Upper lobe of left lung (tissue), 6 donors: ENCODE data around the gene TXNRD1. TPM values are rescaled to one million over a fixed set of nuclear protein-coding genes. Genes with fewer than 3 reads are reported as not detected.

Source experiments
- ATAC-seq, 2 donors: fragments of 200-7000 bp; cut with Tn5 transposase; one replicate each; pipeline ENCODE4 v1.9.1; 2022; ENCODE audit warnings: mild to moderate bottlenecking in 2 of 2, moderate library complexity in 2 of 2; ENCODE audit not compliant: low FRiP score in 2 of 2
- DNase-seq, 2 donors: peaks; one replicate each; pipeline ENCODE4 v3.0.0-alpha.2; 2019 to 2020
- H3K27ac ChIP-seq, 4 donors: fragments of 200-600 bp; sonication (generic); one replicate each; pipeline ENCODE4 v1.5.1; 2016 to 2019
- H3K27me3 ChIP-seq, 4 donors: fragments of 200-600 bp; sonication (generic); one replicate each; pipeline ENCODE4 v1.5.1; 2017 to 2019
- H3K36me3 ChIP-seq, 4 donors: fragments of 200-600 bp; sonication (generic); one replicate each; pipeline ENCODE4 v1.5.1; 2016 to 2019
- H3K4me1 ChIP-seq, 4 donors: fragments of 200-600 bp; sonication (generic); one replicate each; pipeline ENCODE4 v1.5.1; 2018 to 2019
- H3K4me3 ChIP-seq, 4 donors: fragments of 200-600 bp; sonication (generic); one replicate each; pipeline ENCODE4 v1.5.1; 2017 to 2019; ENCODE audit warnings: mild to moderate bottlenecking in 2 of 4, moderate library complexity in 1 of 4
- H3K9me3 ChIP-seq, 4 donors: fragments of 200-600 bp; sonication (generic); one replicate each; pipeline ENCODE4 v1.5.1; 2018 to 2019
- EP300 ChIP-seq, 4 donors: sonication (generic); formaldehyde crosslinking; IDR thresholded peaks; one replicate each; pipeline ENCODE4 v1.5.1; 2017; ENCODE audit warnings: antibody characterized with exemption in 4 of 4, control low read depth in 2 of 4
- POLR2A ChIP-seq, 4 donors: fragments of 450-650 bp; IDR thresholded peaks; one replicate each; pipeline ENCODE4 v1.5.1; 2016 to 2017; ENCODE audit warnings: antibody characterized with exemption in 4 of 4, mild to moderate bottlenecking in 2 of 4
- POLR2AphosphoS5 ChIP-seq, 2 donors: sonication (generic); formaldehyde crosslinking; IDR thresholded peaks; one replicate each; pipeline ENCODE4 v1.5.1; 2017; ENCODE audit warnings: antibody characterized with exemption in 2 of 2
- WGBS, 2 donors: methylation state at CpG; one replicate each; pipeline ENCODE4 v1.1.5; 2017 to 2018; 5-methylcytosine and 5-hydroxymethylcytosine counted together
- total RNA-seq, 6 donors: library from RNA; depleted of rRNA in 4 of 6; stranded (reverse); fragments of >200 nt in 4 of 6; gene quantifications; one replicate each; pipeline versions ENCODE4 v1.1.0 to v1.2.1, GENCODE V29; 2016 to 2021
- TF ChIP-seq, protein P1 (sequence below), 6 experiments: fragments of 450-650 bp in 4 of 6; fragments of 200-600 bp in 2 of 6; sonication (generic) in 2 of 6; IDR thresholded peaks; one replicate each; pipeline ENCODE4 v1.5.1; 2016 to 2019; ENCODE audit warnings: antibody characterized with exemption in 6 of 6
- donor health status: DM: no; HTN: no; CAD: no; lungs with moderate emphysema.
- donor health status: DM: no; HTN: yes; CAD: no; lungs with severe emphysema.

TXNRD1 gene
- total RNA-seq, 6 donors from 2014 or later: 124 to 381 (median 162) TPM

DNA sequence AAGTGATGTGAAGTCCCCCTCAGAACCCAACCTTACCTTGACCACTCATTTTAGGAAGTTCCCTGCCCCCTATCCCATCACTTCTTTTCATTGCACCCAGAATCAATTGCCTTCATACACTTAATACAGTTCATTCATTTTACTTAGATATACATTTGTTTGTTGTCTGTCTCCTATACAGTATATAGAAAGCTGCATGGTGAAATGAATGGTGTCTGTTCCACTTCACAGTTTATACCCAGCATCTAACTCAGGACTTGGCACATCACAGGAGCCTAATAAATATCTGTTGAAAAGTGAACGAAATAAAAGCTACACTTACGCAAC lies 38.3 kb upstream of the TXNRD1 start:
- WGBS, 2 donors: 23 to 28% methylated on average over 2 of the region's 2 CpGs
- DNase-seq: no peak
- H3K27me3 ChIP-seq: no peaks in the 10 kb centered on the region
- H3K36me3 ChIP-seq: no peaks in the 10 kb centered on the region
- no peak overlapping the region for H3K4me3 ChIP-seq
- peak in 1 of 2 donors; percentile 49 for ATAC-seq
- peaks cover 9 to 16% (median 13%) of the 10 kb centered on the region in 4 donors for H3K4me1 ChIP-seq
- no peaks in the 10 kb centered on the region for H3K9me3 ChIP-seq
- peak overlapping the region in 1 of 4 donors; percentile 21 for H3K27ac ChIP-seq
- TF ChIP-seq POLR2AphosphoS5 (IDR thresholded peaks at IDR 0.05): no peak
- TF ChIP-seq POLR2A (IDR thresholded peaks at IDR 0.05): no peak
- TF ChIP-seq EP300 (IDR thresholded peaks at IDR 0.05): no peak
- TF ChIP-seq, protein P1, sequence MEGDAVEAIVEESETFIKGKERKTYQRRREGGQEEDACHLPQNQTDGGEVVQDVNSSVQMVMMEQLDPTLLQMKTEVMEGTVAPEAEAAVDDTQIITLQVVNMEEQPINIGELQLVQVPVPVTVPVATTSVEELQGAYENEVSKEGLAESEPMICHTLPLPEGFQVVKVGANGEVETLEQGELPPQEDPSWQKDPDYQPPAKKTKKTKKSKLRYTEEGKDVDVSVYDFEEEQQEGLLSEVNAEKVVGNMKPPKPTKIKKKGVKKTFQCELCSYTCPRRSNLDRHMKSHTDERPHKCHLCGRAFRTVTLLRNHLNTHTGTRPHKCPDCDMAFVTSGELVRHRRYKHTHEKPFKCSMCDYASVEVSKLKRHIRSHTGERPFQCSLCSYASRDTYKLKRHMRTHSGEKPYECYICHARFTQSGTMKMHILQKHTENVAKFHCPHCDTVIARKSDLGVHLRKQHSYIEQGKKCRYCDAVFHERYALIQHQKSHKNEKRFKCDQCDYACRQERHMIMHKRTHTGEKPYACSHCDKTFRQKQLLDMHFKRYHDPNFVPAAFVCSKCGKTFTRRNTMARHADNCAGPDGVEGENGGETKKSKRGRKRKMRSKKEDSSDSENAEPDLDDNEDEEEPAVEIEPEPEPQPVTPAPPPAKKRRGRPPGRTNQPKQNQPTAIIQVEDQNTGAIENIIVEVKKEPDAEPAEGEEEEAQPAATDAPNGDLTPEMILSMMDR (IDR thresholded peaks at IDR 0.05): no peak

DNA sequence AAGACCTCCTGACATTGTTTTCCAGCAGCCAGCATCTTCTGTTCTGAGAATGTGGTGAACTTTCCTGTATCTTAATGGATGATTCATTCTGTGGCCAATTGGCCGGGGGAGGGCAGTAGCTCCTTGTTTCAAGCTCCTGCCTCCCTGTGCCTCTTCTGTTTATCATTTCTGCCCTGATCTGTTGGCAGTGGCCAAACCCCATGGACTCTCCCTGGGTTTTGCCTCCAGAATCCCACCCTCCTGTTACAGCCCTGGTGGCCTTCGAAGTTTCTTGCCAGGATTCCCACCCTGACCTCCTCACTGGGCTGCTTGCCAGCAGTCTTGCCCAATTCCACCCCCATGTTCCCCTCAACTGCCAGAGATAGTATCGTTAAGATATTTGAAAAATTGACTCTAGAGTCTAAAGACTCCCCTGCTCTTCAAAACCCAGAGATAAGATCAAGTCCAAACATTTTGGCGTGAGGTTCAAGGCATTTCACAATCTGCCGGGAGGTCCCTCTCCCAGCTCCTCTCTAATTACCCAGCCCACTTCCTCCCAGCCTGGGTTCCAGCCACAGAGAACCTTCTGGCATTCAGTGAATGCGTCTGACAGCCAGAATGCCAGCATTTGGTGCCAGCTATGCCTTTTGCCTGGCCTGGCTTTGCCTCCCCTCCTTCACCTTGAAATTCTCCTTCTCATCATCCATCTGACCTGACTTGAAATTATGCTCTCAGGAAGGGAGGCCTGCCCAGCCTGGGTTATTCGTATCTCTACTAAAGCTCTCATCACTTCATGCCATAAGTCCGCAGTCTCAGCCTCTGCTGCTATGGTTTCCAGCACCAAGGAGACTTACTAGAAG lies 37.7 kb upstream of the TXNRD1 start:
- WGBS, 2 donors: 30 to 32% methylated on average over 7 to 8 of the region's 8 CpGs
- H3K4me3 ChIP-seq: no peak overlapping the region
- peaks cover 9 to 16% (median 13%) of the 10 kb centered on the region in 4 donors for H3K4me1 ChIP-seq
- TF ChIP-seq POLR2AphosphoS5 (IDR thresholded peaks at IDR 0.05) (peak; percentile 31 to 48), EP300 (IDR thresholded peaks at IDR 0.05) (peak in 1 of 4 donors; percentile 48), POLR2A (IDR thresholded peaks at IDR 0.05) (no peak)
- TF ChIP-seq, protein P1 (IDR thresholded peaks at IDR 0.05): peak in 2 of 6 experiments; percentile 9 to 11
- H3K9me3 ChIP-seq: no peaks in the 10 kb centered on the region
- no peaks in the 10 kb centered on the region for H3K27me3 ChIP-seq
- peak overlapping the region; percentile 47 to 80 (median 71) for H3K27ac ChIP-seq
- H3K36me3 ChIP-seq: no peaks in the 10 kb centered on the region
- peak in 1 of 2 donors; percentile 64 for DNase-seq
- peak; percentile 59 to 87 for ATAC-seq

DNA sequence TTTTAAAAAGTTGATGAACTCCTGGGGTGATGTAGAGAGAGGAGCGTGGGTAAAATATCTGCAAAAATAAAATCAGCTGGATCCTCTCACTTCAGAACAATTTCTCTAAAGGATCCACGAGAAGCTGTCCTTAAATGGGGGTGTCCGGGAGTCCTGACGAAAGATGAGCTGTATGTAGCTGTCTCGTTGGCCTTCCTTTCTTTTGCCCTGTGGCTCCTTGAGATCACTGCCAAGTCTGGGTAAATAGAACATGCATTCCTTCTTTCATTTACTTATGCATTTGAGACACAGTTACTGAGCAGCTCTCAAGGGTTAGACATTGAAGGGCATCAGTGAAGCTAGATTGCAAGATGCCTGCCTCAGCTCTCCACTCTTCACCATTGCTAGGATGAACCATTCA lies 35.2 kb upstream of the TXNRD1 start:
- Histone ChIP-seq H3K27ac (no peak overlapping the region), H3K27me3 (no peaks in the 10 kb centered on the region)

DNA sequence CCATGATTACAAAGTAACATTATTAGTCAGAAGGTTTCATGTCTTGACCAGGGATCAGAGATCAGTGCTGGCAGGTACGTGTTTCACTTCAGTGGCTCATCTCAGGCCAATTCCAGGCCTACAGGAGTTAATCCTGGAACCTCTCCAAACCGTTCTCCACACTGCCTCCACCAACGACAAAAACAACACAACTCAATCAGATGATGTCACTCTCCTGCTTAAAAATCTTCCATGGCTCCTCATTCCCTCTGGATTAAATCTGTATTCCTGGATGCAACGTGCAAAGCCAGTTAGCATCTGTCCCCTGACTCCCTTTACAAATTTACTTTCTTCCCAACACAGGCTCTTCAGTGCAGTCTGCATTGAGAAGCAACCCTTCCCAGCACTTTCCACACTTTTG lies 34.3 kb upstream of the TXNRD1 start:
- H3K27ac ChIP-seq: peak overlapping the region in 1 of 4 donors; percentile 51
- DNase-seq (no peak), ATAC-seq (no peak)
- no peak for TF ChIP-seq POLR2AphosphoS5 (IDR thresholded peaks at IDR 0.05)
- TF ChIP-seq, protein P1 (IDR thresholded peaks at IDR 0.05): no peak
- TF ChIP-seq POLR2A (IDR thresholded peaks at IDR 0.05): no peak
- TF ChIP-seq EP300 (IDR thresholded peaks at IDR 0.05): no peak
- H3K36me3 ChIP-seq: no peaks in the 10 kb centered on the region
- peaks cover 9 to 16% (median 13%) of the 10 kb centered on the region in 4 donors for H3K4me1 ChIP-seq
- WGBS, 2 donors: 58 to 60% methylated on average over 4 of the region's 4 CpGs
- H3K27me3 ChIP-seq: no peaks in the 10 kb centered on the region
- H3K4me3 ChIP-seq: no peak overlapping the region
- peaks cover 0 to 13% (median 8%) of the 10 kb centered on the region in 4 donors for H3K9me3 ChIP-seq

More for the DNA sequence above, 35.2 kb upstream of the TXNRD1 start:
- no peak overlapping the region for H3K4me3 ChIP-seq
- no peaks in the 10 kb centered on the region for H3K36me3 ChIP-seq
- no peak for DNase-seq
- TF ChIP-seq EP300 (IDR thresholded peaks at IDR 0.05) (no peak), POLR2AphosphoS5 (IDR thresholded peaks at IDR 0.05) (no peak), POLR2A (IDR thresholded peaks at IDR 0.05) (no peak)
- TF ChIP-seq, protein P1 (IDR thresholded peaks at IDR 0.05): no peak
- peaks cover 9 to 16% (median 13%) of the 10 kb centered on the region in 4 donors for H3K4me1 ChIP-seq
- no peak for ATAC-seq
- WGBS, 2 donors: 67 to 76% methylated on average over 5 of the region's 5 CpGs
- H3K9me3 ChIP-seq: peaks cover 0 to 13% (median 8%) of the 10 kb centered on the region in 4 donors
